ENCODE data around the gene PHAX.
"Not testable (repeated sequence)": the region's sequence is repeated elsewhere in the genome, so short reads cannot be mapped to it uniquely, and the experiment has no call there.

PHAX gene
- 36.6 reads per million, percentile 61 among the genes with 10 or more reads in this experiment for total RNA-seq

- peak; percentile 59 for DNase-seq
These were observed at the start of gene PHAX for GRCh38 chr5:126600631-126601511. PHAX (plus strand) TSS chr5:126600947; CDS start chr5:126600963, 16 bp downstream.

- DNase-seq = no peak
These were observed 48.1 kb upstream of the PHAX start for GRCh38 chr5:126552614-126553013.

- not testable (repeated sequence) for DNase-seq
These were observed 45.6 kb upstream of the PHAX start for GRCh38 chr5:126555101-126555500.

GRCh38 chr5:126561908-126562307 lies 38.8 kb upstream of the PHAX start:
- DNase-seq = no peak

- DNase-seq = no peak
These were observed 37.9 kb upstream of the PHAX start for GRCh38 chr5:126562823-126563222.

- no peak for DNase-seq
These were observed 32.5 kb upstream of the PHAX start for GRCh38 chr5:126568206-126568755.

GRCh38 chr5:126575644-126576043 lies 25.1 kb upstream of the PHAX start:
- DNase-seq = no peak

GRCh38 chr5:126576974-126577373 lies 23.8 kb upstream of the PHAX start:
- DNase-seq = no peak

- DNase-seq = no peak
These were observed 23.3 kb upstream of the PHAX start for GRCh38 chr5:126577415-126577814.

GRCh38 chr5:126579716-126580115 lies 21.0 kb upstream of the PHAX start:
- no peak for DNase-seq

GRCh38 chr5:126583761-126584160 lies 17.0 kb upstream of the PHAX start:
- no peak for DNase-seq

- DNase-seq = no peak
These were observed 13.0 kb upstream of the PHAX start for GRCh38 chr5:126587551-126588390.

GRCh38 chr5:126589536-126590297 lies 11.0 kb upstream of the PHAX start:
- no peak for DNase-seq

- no peak for DNase-seq
These were observed 9.2 kb upstream of the PHAX start for GRCh38 chr5:126591549-126591948.

GRCh38 chr5:126594748-126595485 lies 5.8 kb upstream of the PHAX start, which contains the start of gene ALDH7A1:
ALDH7A1 (minus strand) TSS chr5:126595219; CDS start chr5:126595198, 21 bp downstream.
- peak; percentile 4 for DNase-seq

GRCh38 chr5:126595486-126596083 lies 5.2 kb upstream of the PHAX start:
- no peak for DNase-seq

- DNase-seq = no peak
These were observed 3.6 kb upstream of the PHAX start for GRCh38 chr5:126597156-126597555.

- no peak for DNase-seq
These were observed 1.2 kb upstream of the PHAX start for GRCh38 chr5:126599499-126599898.

- not testable (repeated sequence) for DNase-seq
These were observed 646 bp upstream of the PHAX start for GRCh38 chr5:126599971-126600630.

- DNase-seq = no peak
These were observed 2.8 kb downstream of the PHAX start for GRCh38 chr5:126603402-126603991.

Data from effector CD4-positive, alpha-beta T cell (primary cell).